K562 (cell line): ENCODE results near the gene MBIP. TPM values are rescaled to one million over a fixed set of nuclear protein-coding genes. Genes with fewer than 3 reads are reported as not detected.
A peak's percentile ranks its signal among the peaks of the same experiment; 100 is the strongest.

ENCODE experiments used
- ATAC-seq: fragments of 200-7000 bp; cut with Tn5 transposase; 3 replicates; pipeline ENCODE4 v1.9.1; 2020; ENCODE audit warnings: moderate library complexity
- BruUV-seq: library from RNA; stranded (reverse); fragments of 400-500 nt; replicated peaks from 2 replicates; lab custom pipeline; 2021; lab: Mats Ljungman, UMichigan
- CTCF ChIA-PET: fragments of 300-600 bp; formaldehyde crosslinking; extraction: SDS; loops from one replicate; lab custom pipeline; 2021; ENCODE audit warnings: low intra/inter-chr PET ratio; lab: Yijun Ruan, JAX
- POLR2A ChIA-PET: fragments of 300-600, 350-650 bp; sonication (Branson Sonifier 250); formaldehyde crosslinking; extraction: SDS; loops from one replicate; lab custom pipeline; 2021; ENCODE audit warnings: antibody characterized with exemption, inconsistent platforms; lab: Yijun Ruan, JAX
- DNase-seq, 4 experiments: peaks; one replicate each; pipeline versions ENCODE4 v3.0.0 to v3.0.0-alpha.2; 2011 to 2018; ENCODE audit warnings: low spot score in 3 of 4, mixed read lengths in 3 of 4; ENCODE audit errors: extremely low read depth in 1 of 4
- FAIRE-seq: peaks from 2 replicates; lab custom pipeline; 2011; peaks lifted over from hg19 to GRCh38; lab: Jason Lieb, UNC
- H2AFZ ChIP-seq: 2 replicates; pipeline ENCODE4 v1.6.0; 2011; ENCODE audit warnings: low read depth, low read length, control low read depth, inconsistent platforms
- H3K27ac ChIP-seq: fragments of 200-600 bp; 3 replicates; pipeline ENCODE4 v1.8.0; 2011; ENCODE audit warnings: low read depth, mild to moderate bottlenecking, control low read depth, inconsistent platforms, low read length, moderate library complexity, mixed read lengths; ENCODE audit errors: extremely low read depth
- H3K27me3 ChIP-seq, 2 experiments: fragments of 300-600 bp in 1 of 2; 2 replicates in 1 of 2; 3 replicates in 1 of 2; pipeline versions ENCODE4 v1.6.0 to v1.8.0; 2011; ENCODE audit warnings: inconsistent platforms in 2 of 2, low read length in 2 of 2, mild to moderate bottlenecking in 1 of 2, mixed read lengths in 1 of 2, moderate library complexity in 1 of 2; ENCODE audit not compliant: control insufficient read depth in 2 of 2, insufficient read depth in 2 of 2
- H3K36me3 ChIP-seq: fragments of 300-600 bp; 3 replicates; pipeline ENCODE4 v1.8.0; 2011; ENCODE audit warnings: mild to moderate bottlenecking, low read length, inconsistent platforms; ENCODE audit not compliant: control insufficient read depth, insufficient read depth
- H3K4me1 ChIP-seq, 2 experiments: fragments of 200-600 bp in 1 of 2; replicated peaks in 1 of 2; 2 replicates in 1 of 2; 3 replicates in 1 of 2; pipeline versions ENCODE4 v1.5.1 to v1.8.0; 2011; ENCODE audit warnings: inconsistent platforms in 2 of 2, low read length in 2 of 2, mild to moderate bottlenecking in 1 of 2, mixed read lengths in 1 of 2, moderate library complexity in 1 of 2; ENCODE audit not compliant: control insufficient read depth in 2 of 2, insufficient read depth in 2 of 2
- H3K4me2 ChIP-seq: 2 replicates; pipeline ENCODE4 v1.6.1; 2011; ENCODE audit warnings: low read length, control low read depth, inconsistent platforms, mixed read lengths; ENCODE audit not compliant: insufficient read depth
- H3K4me3 ChIP-seq: fragments of 200-600 bp; sonication (generic), shearing (Covaris generic); 2 replicates; pipeline ENCODE4 v1.5.1; 2016; ENCODE audit warnings: control low read depth, inconsistent platforms
- H3K79me2 ChIP-seq: fragments of 200-600 bp; 3 replicates; pipeline ENCODE4 v1.8.0; 2011; ENCODE audit warnings: low read length, inconsistent platforms; ENCODE audit not compliant: control insufficient read depth, insufficient read depth
- H3K9ac ChIP-seq, 2 experiments: 2 replicates each; pipeline versions ENCODE4 v1.6.0 to v1.6.1; 2011; ENCODE audit warnings: low read depth in 2 of 2, low read length in 2 of 2, control low read depth in 1 of 2, inconsistent platforms in 1 of 2, mild to moderate bottlenecking in 1 of 2, mixed read lengths in 1 of 2; ENCODE audit not compliant: insufficient read depth in 1 of 2
- H3K9me1 ChIP-seq: one replicate; pipeline ENCODE4 v1.6.0; 2011; ENCODE audit warnings: inconsistent platforms, mild to moderate bottlenecking, low read length, moderate library complexity; ENCODE audit not compliant: control insufficient read depth, insufficient read depth
- H3K9me3 ChIP-seq: replicated peaks from 2 replicates; pipeline ENCODE4 v1.5.1; 2011; ENCODE audit warnings: low read depth, low read length, inconsistent platforms; ENCODE audit not compliant: control insufficient read depth, insufficient read depth
- H4K20me1 ChIP-seq: replicated peaks from 2 replicates; pipeline ENCODE4 v1.6.1; 2011; ENCODE audit warnings: low read length, inconsistent platforms, mixed read lengths; ENCODE audit not compliant: control insufficient read depth, insufficient read depth
- ATF3 ChIP-seq, 2 experiments: fragments of 450-650 bp in 1 of 2; sonication (generic) in 1 of 2; formaldehyde crosslinking in 1 of 2; IDR thresholded peaks in 1 of 2; conservative IDR thresholded peaks in 1 of 2; 2 replicates each; pipeline versions ENCODE4 v1.6.1 to v1.8.1; 2016 to 2023; ENCODE audit warnings: mild to moderate bottlenecking in 2 of 2, moderate library complexity in 2 of 2, inconsistent platforms in 1 of 2, missing genetic modification reagents in 1 of 2
- BACH1 ChIP-seq: fragments of 200-800 bp; sonication (Bioruptor generic); IDR thresholded peaks from 2 replicates; pipeline ENCODE4 v1.6.1; 2016; ENCODE audit warnings: missing genetic modification characterization, missing compliant biosample characterization
- CBFA2T2 ChIP-seq: fragments of 450-650 bp; conservative IDR thresholded peaks from 2 replicates; pipeline ENCODE4 v1.6.1; 2017; ENCODE audit warnings: mild to moderate bottlenecking
- ETS2 ChIP-seq: IDR thresholded peaks from 2 replicates; pipeline ENCODE4 v1.6.1; 2016; ENCODE audit warnings: borderline replicate concordance, missing genetic modification characterization, mild to moderate bottlenecking, moderate library complexity, missing compliant biosample characterization; ENCODE audit not compliant: poor library complexity, severe bottlenecking
- GTF2B ChIP-seq: IDR thresholded peaks from 2 replicates; pipeline ENCODE4 v1.6.1; 2011; ENCODE audit not compliant: insufficient read length; ENCODE audit errors: extremely low read depth
- KAT8 ChIP-seq: fragments of 450-650 bp; IDR thresholded peaks from 2 replicates; pipeline ENCODE4 v1.6.1; 2016; ENCODE audit warnings: low read depth, mild to moderate bottlenecking
- NFIC ChIP-seq: fragments of 450-650 bp; IDR thresholded peaks from 2 replicates; pipeline ENCODE4 v1.6.1; 2017; ENCODE audit warnings: mild to moderate bottlenecking, inconsistent platforms
- SP1 ChIP-seq: sonication (generic); formaldehyde crosslinking; IDR thresholded peaks from 2 replicates; pipeline ENCODE4 v1.8.1; 2022; ENCODE audit warnings: mild to moderate bottlenecking, missing genetic modification reagents
- TAF9B ChIP-seq: fragments of 450-650 bp; IDR thresholded peaks from 2 replicates; pipeline ENCODE4 v1.6.1; 2018; ENCODE audit warnings: mild to moderate bottlenecking; ENCODE audit not compliant: partially characterized antibody
- WGBS: fragments of 100-300 bp; shearing (Covaris generic); methylation state at CpG from one replicate; pipeline ENCODE4 v1.1.6; 2016; ENCODE audit warnings: low coverage, mixed read lengths; ENCODE audit not compliant: insufficient coverage; ENCODE audit errors: missing lambda C conversion rate; 5-methylcytosine and 5-hydroxymethylcytosine counted together
- in situ Hi-C: fragments of 300-500 bp; cut with MboI; formaldehyde crosslinking; loops from 4 replicates; pipeline ENCODE4 v1.15.0; 2018; ENCODE audit warnings: inconsistent platforms, mixed read lengths
- intact Hi-C: fragments of 100-400 bp; cut with micrococcal nuclease; formaldehyde crosslinking; loops from 2 replicates; pipeline ENCODE4 v1.14.2; 2022
- polyA plus RNA-seq, 8 experiments: library from polyadenylated mRNA; depleted of rRNA in 4 of 8; stranded (reverse) in 5 of 8; unstranded in 3 of 8; fragments of >200 nt; fragmentation: Nextera tagmentation in 2 of 8; fragmentation: Illumina TruSeq in 1 of 8; extraction: Ambion mirVana in 2 of 8; extraction: Trizol in 1 of 8; gene quantifications; 2 replicates each; pipeline versions ENCODE4 v1.2.1 to v1.2.3, GENCODE V29; 2011 to 2014; ENCODE audit warnings: inconsistent platforms in 1 of 8, missing spikeins in 1 of 8
- total RNA-seq, 7 experiments: library from RNA; depleted of rRNA in 6 of 7; stranded (reverse); fragments of >200 nt in 6 of 7; fragmentation: Illumina TruSeq in 2 of 7; extraction: Trizol in 2 of 7; gene quantifications; 2 replicates each; pipeline versions ENCODE4 v1.2.1 to v1.2.3, GENCODE V29; 2011 to 2021; ENCODE audit warnings: low replicate concordance in 1 of 7

The MBIP gene
- total and polyA plus RNA-seq, 9 of the 15 experiments (the other 6 are each of a cell fraction or from before 2014, with no cell fraction given), result 8.4 to 31.1 (median 19.4) TPM

GRCh38 chr14:36268121-36268520, 52.3 kb downstream of the MBIP start:
- intact Hi-C loops (no loop called here), in situ Hi-C loops (no loop called here)
- Histone ChIP-seq H3K27ac (no peak overlapping the region), H3K36me3 (no peaks in the 10 kb centered on the region), H4K20me1 (no peaks in the 10 kb centered on the region), H3K4me1 (peaks cover 4 to 12% of the 10 kb centered on the region in 2 experiments; a peak in 4 of 5 replicates), H3K9ac (no peak overlapping the region), H3K27me3 (no peaks in the 10 kb centered on the region), H2AFZ (no peak overlapping the region; the same call in 1 of the 2 replicates), H3K4me3 (no peak overlapping the region), H3K4me2 (no peak overlapping the region), H3K9me1 (no peaks in the 10 kb centered on the region)
- DNase-seq, result no peak
- ChIA-PET POLR2A (interaction anchor here (0.7 to 0.8 kb wide), 2 partner anchors 8 to 15 kb away, joined by 3 read pairs; no protein-coding TSS in a partner anchor), CTCF (no interaction called here)
- 72% methylated on average over 3 of the region's 3 CpGs for WGBS
- no TSS peak for BruUV-seq
- ATAC-seq, result no peak
- TF ChIP-seq ATF3 (IDR thresholded peaks at IDR 0.05) (no peak), ATF3 (CRISPR knock-in tag; conservative IDR thresholded peaks at IDR 0.05) (no peak), CBFA2T2 (no peak), GTF2B (no peak), KAT8 (no peak), ETS2 (tag) (no peak), TAF9B (no peak), SP1 (no peak), BACH1 (no peak), NFIC (0 out of 2 replicates have a peak, but pooled peaks have one; percentile 7)
- TF ChIP-seq, all 486 proteins: peak for 1
- FAIRE-seq, result no peak
- peaks cover 1% of the 10 kb centered on the region; the same call in 1 of the 2 replicates for H3K9me3 ChIP-seq
- H3K79me2 ChIP-seq, result no peaks in the 10 kb centered on the region
